Neural cell (in vitro differentiated cells): ENCODE measurements around the gene RPP25. TPM values are rescaled to one million over a fixed set of nuclear protein-coding genes. Genes with fewer than 3 reads are reported as not detected.

ENCODE experiments used
- H2AFZ ChIP-seq: fragments of 200-600, 300-800 bp; sonication (generic), shearing (Covaris generic); 2 replicates; pipeline ENCODE4 v1.6.0; 2014; ENCODE audit warnings: low read depth, mild to moderate bottlenecking, antibody characterized with exemption, low read length, moderate library complexity
- H3F3A ChIP-seq: fragments of 200-600 bp; shearing (Covaris generic); 2 replicates; pipeline ENCODE4 v1.6.1; 2016; ENCODE audit warnings: mild to moderate bottlenecking, moderate library complexity, mixed read lengths, antibody characterized with exemption, low read length; ENCODE audit not compliant: insufficient read depth, poor library complexity, severe bottlenecking
- H3K27ac ChIP-seq: fragments of 200-600, 300-800 bp; sonication (generic), shearing (Covaris generic); 2 replicates; pipeline ENCODE4 v1.5.1; 2014; ENCODE audit warnings: mild to moderate bottlenecking, low read length, moderate library complexity
- H3K27me3 ChIP-seq: fragments of 300-800, 200-600 bp; sonication (generic), shearing (Covaris generic); 2 replicates; pipeline ENCODE4 v1.6.0; 2014; ENCODE audit warnings: mild to moderate bottlenecking, low read depth, low read length, moderate library complexity; ENCODE audit not compliant: insufficient read depth
- H3K36me3 ChIP-seq: fragments of 300-800, 200-600 bp; sonication (generic), shearing (Covaris generic); 2 replicates; pipeline ENCODE4 v1.5.1; 2014; ENCODE audit warnings: mild to moderate bottlenecking, antibody characterized with exemption, low read length, moderate library complexity; ENCODE audit not compliant: insufficient read depth
- H3K4me2 ChIP-seq: fragments of 300-800, 200-600 bp; sonication (generic), shearing (Covaris generic); 2 replicates; pipeline ENCODE4 v1.6.0; 2014; ENCODE audit warnings: mild to moderate bottlenecking, low read length
- H3K4me3 ChIP-seq: fragments of 300-800, 200-600 bp; sonication (generic), shearing (Covaris generic); 2 replicates; pipeline ENCODE4 v1.5.1; 2014; ENCODE audit warnings: mild to moderate bottlenecking, low read length, moderate library complexity
- H3K79me2 ChIP-seq: fragments of 200-600 bp; shearing (Covaris generic); replicated peaks from 2 replicates; pipeline ENCODE4 v1.6.0; 2014; ENCODE audit warnings: mild to moderate bottlenecking, low read length, moderate library complexity; ENCODE audit not compliant: insufficient read depth
- H3K9ac ChIP-seq: fragments of 300-800, 200-600 bp; sonication (generic), shearing (Covaris generic); 2 replicates; pipeline ENCODE4 v1.6.1; 2016; ENCODE audit warnings: mild to moderate bottlenecking, low read length, mixed read lengths
- H3K9me2 ChIP-seq: fragments of 200-600 bp; shearing (Covaris generic); 2 replicates; pipeline ENCODE4 v1.6.1; 2016; ENCODE audit warnings: mild to moderate bottlenecking, low read length, mixed read lengths; ENCODE audit not compliant: insufficient read depth
- H3K9me3 ChIP-seq: fragments of 200-600, 300-800 bp; sonication (generic), shearing (Covaris generic); 2 replicates; pipeline ENCODE4 v1.6.1; 2016; ENCODE audit warnings: mild to moderate bottlenecking, mixed run types, low read length, moderate library complexity, mixed read lengths
- H4K20me1 ChIP-seq: fragments of 200-600 bp; shearing (Covaris generic); 2 replicates; pipeline ENCODE4 v1.6.1; 2016; ENCODE audit warnings: mild to moderate bottlenecking, mixed run types; ENCODE audit not compliant: insufficient read depth
- CTCF ChIP-seq: fragments of 450-650 bp; IDR thresholded peaks from 2 replicates; pipeline ENCODE4 v1.5.1; 2014; ENCODE audit warnings: antibody characterized with exemption, mild to moderate bottlenecking, moderate library complexity; ENCODE audit not compliant: poor library complexity, severe bottlenecking
- EP300 ChIP-seq: fragments of 450-650 bp; conservative IDR thresholded peaks from 2 replicates; pipeline ENCODE4 v1.6.1; 2014; ENCODE audit warnings: antibody characterized with exemption, mild to moderate bottlenecking, moderate library complexity; ENCODE audit not compliant: poor library complexity, severe bottlenecking
- EZH2 ChIP-seq: fragments of 200-600, 300-800 bp; shearing (Covaris generic), sonication (generic); IDR thresholded peaks from 2 replicates; pipeline ENCODE4 v1.6.1; 2014; ENCODE audit warnings: antibody characterized with exemption, low read length, borderline replicate concordance, mild to moderate bottlenecking; ENCODE audit not compliant: insufficient read depth, poor library complexity, severe bottlenecking
- MXI1 ChIP-seq: fragments of 450-650 bp; conservative IDR thresholded peaks from 2 replicates; pipeline ENCODE4 v1.6.1; 2014; ENCODE audit warnings: antibody characterized with exemption, mild to moderate bottlenecking; ENCODE audit not compliant: poor library complexity, severe bottlenecking
- POLR2AphosphoS5 ChIP-seq: IDR thresholded peaks from 2 replicates; pipeline ENCODE4 v1.6.1; 2012
- RAD21 ChIP-seq: fragments of 450-650 bp; conservative IDR thresholded peaks from 2 replicates; pipeline ENCODE4 v1.6.1; 2014; ENCODE audit warnings: antibody characterized with exemption, mild to moderate bottlenecking, moderate library complexity
- REST ChIP-seq: IDR thresholded peaks from 2 replicates; pipeline ENCODE4 v1.6.1; 2012; ENCODE audit warnings: borderline replicate concordance
- SMC3 ChIP-seq: fragments of 450-650 bp; conservative IDR thresholded peaks from 2 replicates; pipeline ENCODE4 v1.6.1; 2014; ENCODE audit warnings: antibody characterized with exemption, mild to moderate bottlenecking, moderate library complexity; ENCODE audit not compliant: poor library complexity
- TAF1 ChIP-seq: IDR thresholded peaks from 2 replicates; pipeline ENCODE4 v1.6.1; 2012; ENCODE audit warnings: low read depth
- polyA plus RNA-seq: library from polyadenylated mRNA; depleted of rRNA; stranded (reverse); fragments of >200 nt; gene quantifications from 2 replicates; pipeline ENCODE4 v1.2.3, GENCODE V29; 2014

RPP25 gene
- polyA plus RNA-seq, 1 donor from 2014 or later = 2.8 TPM

DNA sequence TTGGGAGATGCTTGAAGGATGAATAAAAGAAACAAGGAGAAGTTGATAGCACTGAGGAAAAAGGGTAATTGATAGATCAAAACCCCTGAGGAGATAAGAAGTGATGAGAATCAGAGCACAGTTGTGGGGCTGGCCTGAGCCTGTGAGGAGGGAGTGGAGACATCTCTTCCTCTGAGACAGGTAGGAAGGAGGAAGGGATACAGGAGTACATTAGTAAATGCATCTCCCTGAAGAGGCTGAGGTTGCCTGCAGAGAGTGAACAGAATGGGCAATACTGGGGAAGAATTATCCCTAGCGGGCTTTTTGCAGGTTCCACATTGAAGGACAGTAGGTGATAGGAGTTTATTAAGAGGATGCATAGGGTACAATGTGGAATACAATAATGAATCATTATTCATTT is 21.5 kb upstream of the RPP25 start:
- Histone ChIP-seq H3K27ac (no peak overlapping the region), H3K27me3 (no peaks in the 10 kb centered on the region)

DNA sequence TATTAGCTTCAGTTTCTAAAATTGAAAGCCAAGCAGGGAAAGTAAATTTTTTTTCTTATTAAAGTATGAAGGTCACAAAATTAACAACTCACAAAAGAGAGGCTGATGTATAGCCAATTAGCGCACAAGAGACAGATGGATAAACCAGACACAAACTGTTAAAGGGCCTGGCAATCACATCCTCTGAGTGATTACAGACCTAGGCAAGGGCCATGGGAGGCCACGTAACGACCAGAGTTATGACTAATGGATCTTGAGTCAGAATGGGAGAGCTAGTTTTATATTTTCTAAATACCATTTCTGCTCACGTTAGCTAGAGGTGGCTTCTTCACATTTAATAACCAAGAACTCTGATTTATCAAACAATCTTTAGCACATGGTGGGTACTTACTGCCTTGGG is 21.0 kb upstream of the RPP25 start:
- Histone ChIP-seq H3K4me2 (no peak overlapping the region), H2AFZ (no peak overlapping the region), H4K20me1 (no peaks in the 10 kb centered on the region), H3K9ac (no peak overlapping the region), H3K27me3 (no peaks in the 10 kb centered on the region), H3K36me3 (no peaks in the 10 kb centered on the region), H3K27ac (no peak overlapping the region), H3K4me3 (no peak overlapping the region), H3K9me3 (no peaks in the 10 kb centered on the region), H3K9me2 (no peaks in the 10 kb centered on the region), H3F3A (no peaks in the 10 kb centered on the region), H3K79me2 (no peaks in the 10 kb centered on the region)
- TF ChIP-seq SMC3 = no peak
- TF ChIP-seq EZH2 = no peak
- no peak for TF ChIP-seq TAF1
- TF ChIP-seq POLR2AphosphoS5 = no peak

More for the DNA sequence above, 21.5 kb upstream of the RPP25 start:
- H3K9ac ChIP-seq = no peak overlapping the region
- H4K20me1 ChIP-seq = no peaks in the 10 kb centered on the region
- no peaks in the 10 kb centered on the region for H3K79me2 ChIP-seq
- no peaks in the 10 kb centered on the region for H3K9me2 ChIP-seq
- H3K4me3 ChIP-seq = no peak overlapping the region
- no peak overlapping the region for H2AFZ ChIP-seq
- H3K9me3 ChIP-seq = no peaks in the 10 kb centered on the region
- no peaks in the 10 kb centered on the region for H3K36me3 ChIP-seq
- TF ChIP-seq EZH2 (no peak), RAD21 (no peak), EP300 (no peak), CTCF (no peak), REST (no peak), TAF1 (no peak), MXI1 (no peak), POLR2AphosphoS5 (no peak), SMC3 (no peak)
- H3F3A ChIP-seq = no peaks in the 10 kb centered on the region
- H3K4me2 ChIP-seq = no peak overlapping the region

GRCh38 chr15:74976159-74976558 is 19.6 kb upstream of the RPP25 start:
- H4K20me1 ChIP-seq = no peaks in the 10 kb centered on the region
- no peaks in the 10 kb centered on the region for H3K79me2 ChIP-seq
- no peak overlapping the region for H3K27ac ChIP-seq
- no peaks in the 10 kb centered on the region for H3K9me2 ChIP-seq
- no peak overlapping the region for H2AFZ ChIP-seq
- H3K4me2 ChIP-seq = no peak overlapping the region
- TF ChIP-seq REST (no peak), TAF1 (no peak), RAD21 (no peak), MXI1 (no peak), POLR2AphosphoS5 (no peak), CTCF (no peak), EZH2 (no peak), EP300 (no peak), SMC3 (no peak)
- no peak overlapping the region for H3K4me3 ChIP-seq
- H3K36me3 ChIP-seq = no peaks in the 10 kb centered on the region
- H3F3A ChIP-seq = no peaks in the 10 kb centered on the region
- no peak overlapping the region for H3K9ac ChIP-seq
- H3K9me3 ChIP-seq = no peaks in the 10 kb centered on the region
- no peaks in the 10 kb centered on the region for H3K27me3 ChIP-seq
